Fibroblast of lung (primary cell): ENCODE results near the gene MSANTD2.

Source experiments
- EZH2 ChIP-seq: IDR thresholded peaks from 2 replicates; pipeline ENCODE4 v1.5.1; 2012; ENCODE audit warnings: low read length, control low read depth, mild to moderate bottlenecking; ENCODE audit errors: missing control alignments
- TF ChIP-seq, protein P1 (sequence below), 2 donors: IDR thresholded peaks in 1 of 2; conservative IDR thresholded peaks in 1 of 2; 1 replicate in 1 of 2; 2 replicates in 1 of 2; pipeline ENCODE4 v1.5.1; 2011 to 2012; ENCODE audit warnings: low read length in 2 of 2, control low read depth in 1 of 2, inconsistent platforms in 1 of 2, low read depth in 1 of 2, mild to moderate bottlenecking in 1 of 2

DNA sequence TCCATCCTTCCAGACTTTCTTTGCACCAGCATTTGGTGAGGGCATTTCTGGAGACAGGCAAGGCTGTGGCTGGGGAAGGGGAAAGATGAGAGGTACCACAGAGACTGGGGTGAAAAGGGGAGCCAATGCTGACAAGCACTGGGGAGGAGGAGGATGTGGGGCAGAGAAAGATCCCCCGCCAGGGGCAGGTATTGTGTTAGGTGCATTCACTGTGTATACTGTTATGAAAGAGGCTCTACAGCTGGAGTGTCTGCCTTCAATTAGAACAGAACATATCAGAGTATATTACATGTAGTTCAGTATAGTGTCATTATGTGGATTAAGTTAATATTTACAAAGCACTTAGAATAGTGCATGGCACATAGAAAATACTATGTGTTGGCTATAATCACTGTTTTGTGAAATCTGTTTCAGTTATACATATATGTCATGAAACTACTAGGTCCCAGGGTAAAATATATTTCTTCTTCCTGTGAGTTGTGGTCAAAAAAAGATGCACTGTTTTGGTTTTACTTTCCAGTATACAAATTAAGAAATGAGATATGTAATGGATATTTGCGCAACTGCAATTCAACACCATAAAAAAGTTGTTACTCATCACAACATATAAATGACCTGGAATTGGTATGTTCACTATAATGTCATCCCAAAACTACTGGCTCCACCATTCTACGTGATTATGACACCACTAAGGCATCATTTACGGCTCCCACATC is 8.4 kb downstream of the MSANTD2 start:
- TF ChIP-seq, protein P1, sequence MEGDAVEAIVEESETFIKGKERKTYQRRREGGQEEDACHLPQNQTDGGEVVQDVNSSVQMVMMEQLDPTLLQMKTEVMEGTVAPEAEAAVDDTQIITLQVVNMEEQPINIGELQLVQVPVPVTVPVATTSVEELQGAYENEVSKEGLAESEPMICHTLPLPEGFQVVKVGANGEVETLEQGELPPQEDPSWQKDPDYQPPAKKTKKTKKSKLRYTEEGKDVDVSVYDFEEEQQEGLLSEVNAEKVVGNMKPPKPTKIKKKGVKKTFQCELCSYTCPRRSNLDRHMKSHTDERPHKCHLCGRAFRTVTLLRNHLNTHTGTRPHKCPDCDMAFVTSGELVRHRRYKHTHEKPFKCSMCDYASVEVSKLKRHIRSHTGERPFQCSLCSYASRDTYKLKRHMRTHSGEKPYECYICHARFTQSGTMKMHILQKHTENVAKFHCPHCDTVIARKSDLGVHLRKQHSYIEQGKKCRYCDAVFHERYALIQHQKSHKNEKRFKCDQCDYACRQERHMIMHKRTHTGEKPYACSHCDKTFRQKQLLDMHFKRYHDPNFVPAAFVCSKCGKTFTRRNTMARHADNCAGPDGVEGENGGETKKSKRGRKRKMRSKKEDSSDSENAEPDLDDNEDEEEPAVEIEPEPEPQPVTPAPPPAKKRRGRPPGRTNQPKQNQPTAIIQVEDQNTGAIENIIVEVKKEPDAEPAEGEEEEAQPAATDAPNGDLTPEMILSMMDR (conservative IDR thresholded peaks at IDR 0.05 in 1 of 2, IDR thresholded peaks at IDR 0.05 in 1 of 2; ENCODE audit: low read depth in 1 of 2, low read length in 2 of 2) = no peak
- no peak for TF ChIP-seq EZH2
